Endothelial cell of umbilical vein (primary cell): Measurements from ENCODE around the gene NFIA. TPM values are rescaled to one million over a fixed set of nuclear protein-coding genes. Genes with fewer than 3 reads are reported as not detected.

Source experiments
- BruUV-seq: library from RNA; stranded (reverse); fragments of 400-500 nt; replicated peaks from 2 replicates; lab custom pipeline; 2021; lab: Mats Ljungman, UMichigan
- CTCF ChIA-PET: fragments of 300-600, 350-600 bp; sonication (Branson Sonifier 250); formaldehyde crosslinking; loops from one replicate; lab custom pipeline; 2021; ENCODE audit warnings: antibody characterized with exemption, inconsistent platforms; lab: Charles Lee
- POLR2A ChIA-PET: fragments of 300-600, 350-600 bp; sonication (Branson Sonifier 250); formaldehyde crosslinking; loops from one replicate; lab custom pipeline; 2021; ENCODE audit warnings: antibody characterized with exemption, inconsistent platforms; lab: Charles Lee
- DNase-seq: peaks from one replicate; pipeline ENCODE4 v3.0.0-alpha.2; 2011; ENCODE audit warnings: low read depth, low spot score
- FAIRE-seq: peaks from 2 replicates; lab custom pipeline; 2011; peaks lifted over from hg19 to GRCh38; lab: Jason Lieb, UNC
- H2AFZ ChIP-seq: 2 replicates; pipeline ENCODE4 v1.6.0; 2012; ENCODE audit warnings: low read depth, low read length, control low read depth, inconsistent platforms
- H3K27ac ChIP-seq: 2 replicates; pipeline ENCODE4 v1.5.1; 2011; ENCODE audit warnings: low read depth, mild to moderate bottlenecking, control low read depth, low read length, moderate library complexity; ENCODE audit not compliant: insufficient read depth
- H3K27me3 ChIP-seq, 2 experiments: 2 replicates each; pipeline versions ENCODE4 v1.6.0 to v1.6.1; 2011; ENCODE audit warnings: low read length in 2 of 2, mixed read lengths in 1 of 2; ENCODE audit not compliant: control insufficient read depth in 2 of 2, insufficient read depth in 2 of 2
- H3K36me3 ChIP-seq, 2 experiments: 2 replicates in 1 of 2; 3 replicates in 1 of 2; pipeline ENCODE4 v1.5.1; 2011; ENCODE audit warnings: low read length in 2 of 2, mild to moderate bottlenecking in 1 of 2, moderate library complexity in 1 of 2; ENCODE audit not compliant: control insufficient read depth in 2 of 2, insufficient read depth in 2 of 2; ENCODE audit errors: extremely low read depth in 1 of 2
- H3K4me1 ChIP-seq: 3 replicates; pipeline ENCODE4 v1.5.1; 2011; ENCODE audit warnings: mild to moderate bottlenecking, low read length; ENCODE audit not compliant: control insufficient read depth, insufficient read depth; ENCODE audit errors: extremely low read depth
- H3K4me2 ChIP-seq: 2 replicates; pipeline ENCODE4 v1.6.1; 2011; ENCODE audit warnings: low read length, control low read depth, mixed read lengths; ENCODE audit not compliant: insufficient read depth
- H3K4me3 ChIP-seq, 3 experiments: fragments of 200-600 bp in 1 of 3; sonication (generic), shearing (Covaris generic) in 1 of 3; replicated peaks in 1 of 3; 2 replicates each; pipeline ENCODE4 v1.5.1; 2011 to 2016; ENCODE audit warnings: control low read depth in 3 of 3, low read length in 3 of 3, mild to moderate bottlenecking in 2 of 3, inconsistent platforms in 1 of 3, low read depth in 1 of 3, moderate library complexity in 1 of 3; ENCODE audit not compliant: insufficient read depth in 1 of 3
- H3K79me2 ChIP-seq: 2 replicates; pipeline ENCODE4 v1.6.0; 2012; ENCODE audit warnings: low read length, inconsistent platforms; ENCODE audit not compliant: control insufficient read depth, insufficient read depth
- H3K9ac ChIP-seq: replicated peaks from 2 replicates; pipeline ENCODE3; 2011; ENCODE audit warnings: low read length, control low read depth; ENCODE audit not compliant: insufficient read depth; ENCODE audit errors: extremely low read depth
- H3K9me1 ChIP-seq: replicated peaks from 3 replicates; pipeline ENCODE4 v1.6.0; 2011; ENCODE audit warnings: mild to moderate bottlenecking, low read length; ENCODE audit not compliant: control insufficient read depth, insufficient read depth; ENCODE audit errors: extremely low read depth
- H3K9me3 ChIP-seq: replicated peaks from 2 replicates; pipeline ENCODE4 v1.5.1; 2012; ENCODE audit warnings: low read length, inconsistent platforms; ENCODE audit not compliant: control insufficient read depth, insufficient read depth
- H4K20me1 ChIP-seq: replicated peaks from 2 replicates; pipeline ENCODE3; 2011; ENCODE audit warnings: mild to moderate bottlenecking, low read length; ENCODE audit not compliant: control insufficient read depth, insufficient read depth; ENCODE audit errors: extremely low read depth
- FOS ChIP-seq: IDR thresholded peaks from 2 replicates; pipeline ENCODE4 v1.6.1; 2011; ENCODE audit warnings: mild to moderate bottlenecking, low read length, moderate library complexity, borderline replicate concordance; ENCODE audit not compliant: insufficient read depth
- GATA2 ChIP-seq: IDR thresholded peaks from 2 replicates; pipeline ENCODE4 v1.7.0; 2011; ENCODE audit warnings: low read depth, mild to moderate bottlenecking, moderate library complexity, mixed read lengths, low read length; ENCODE audit not compliant: insufficient read length, insufficient read depth
- JUN ChIP-seq: IDR thresholded peaks from 2 replicates; pipeline ENCODE4 v1.6.1; 2011; ENCODE audit warnings: borderline replicate concordance, low read depth; ENCODE audit not compliant: insufficient read length, insufficient read depth
- POLR2AphosphoS5 ChIP-seq: IDR thresholded peaks from 2 replicates; pipeline ENCODE4 v1.6.1; 2012; ENCODE audit warnings: low read depth, mild to moderate bottlenecking, control low read depth, low read length, moderate library complexity; ENCODE audit not compliant: insufficient read depth
- dilution Hi-C: fragments of 300-500 bp; cut with MboI; formaldehyde crosslinking; loops from one replicate; pipeline ENCODE4 v1.15.0; 2019; ENCODE audit warnings: low sequenced_read_pairs; ENCODE audit not compliant: extremely low pct_ligation_motif_present
- intact Hi-C: fragments of 100-400 bp; cut with micrococcal nuclease; formaldehyde crosslinking; loops from one replicate; pipeline ENCODE4 v1.10.0; 2022
- polyA plus RNA-seq, 4 experiments: library from polyadenylated mRNA; depleted of rRNA in 3 of 4; stranded (reverse) in 3 of 4; unstranded in 1 of 4; fragments of >200 nt; gene quantifications; 2 replicates each; pipeline versions ENCODE4 v1.2.1 to v1.2.3, GENCODE V29; 2011 to 2012; ENCODE audit warnings: missing spikeins in 1 of 4
- total RNA-seq: library from RNA; stranded (reverse); gene quantifications from 2 replicates; pipeline ENCODE4 v1.2.3, GENCODE V29; 2021
- TF ChIP-seq, protein P1 (sequence below), 2 donors: IDR thresholded peaks; 1 replicate in 1 of 2; 2 replicates in 1 of 2; pipeline ENCODE4 v1.5.1; 2011; ENCODE audit warnings: low read length in 2 of 2, mild to moderate bottlenecking in 2 of 2, moderate library complexity in 2 of 2, control low read depth in 1 of 2, inconsistent platforms in 1 of 2, low read depth in 1 of 2; ENCODE audit not compliant: insufficient read depth in 1 of 2; ENCODE audit errors: extremely low read depth in 1 of 2

NFIA gene
- total and polyA plus RNA-seq, 2 donors (not counting 3 experiments of a cell fraction or from before 2014, with no cell fraction given), result 25.5 to 47.0 TPM

DNA sequence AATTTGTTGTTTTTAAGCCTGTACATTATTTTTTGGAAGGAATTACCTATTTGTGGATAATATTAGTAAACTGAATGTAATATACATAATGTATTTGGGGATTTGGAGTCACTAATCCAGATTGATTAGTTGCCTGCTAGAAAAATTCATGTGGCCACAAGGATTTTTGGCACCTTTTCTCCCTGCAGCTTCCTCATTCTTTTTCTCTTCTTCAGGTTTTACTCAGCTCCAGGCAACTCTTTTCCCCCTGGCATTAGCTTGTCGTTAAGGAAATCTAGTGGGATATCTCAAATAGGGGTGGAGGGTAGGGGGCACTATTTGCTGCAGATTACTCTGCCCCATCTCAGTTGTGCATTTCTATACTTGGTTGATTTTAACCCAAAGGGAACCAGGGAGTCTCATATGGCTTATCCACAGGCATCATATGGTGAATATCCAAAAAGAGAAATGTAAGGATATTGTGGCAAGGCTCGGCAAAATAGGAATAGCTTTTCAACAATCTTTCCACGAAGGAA, 203.1 kb downstream of the NFIA start:
- intact Hi-C loops, result loop anchor here (5.0 kb wide), 2 partner anchors 153 to 323 kb away; no protein-coding TSS in a partner anchor
- Histone ChIP-seq H3K4me1 (peaks cover 29% of the 10 kb centered on the region), H3K4me2 (no peak overlapping the region), H3K4me3 (no peak overlapping the region), H3K79me2 (no peaks in the 10 kb centered on the region), H3K9me1 (no peaks in the 10 kb centered on the region), H2AFZ (no peak overlapping the region), H3K36me3 (no peaks in the 10 kb centered on the region), H3K9me3 (no peaks in the 10 kb centered on the region), H4K20me1 (no peaks in the 10 kb centered on the region), H3K27ac (no peak overlapping the region), H3K9ac (no peak overlapping the region), H3K27me3 (no peaks in the 10 kb centered on the region)
- no peak for DNase-seq
- dilution Hi-C loops, result no loop called here
- BruUV-seq, result no TSS peak
- TF ChIP-seq POLR2AphosphoS5 (no peak), GATA2 (no peak), FOS (no peak), JUN (no peak)
- TF ChIP-seq, protein P1, sequence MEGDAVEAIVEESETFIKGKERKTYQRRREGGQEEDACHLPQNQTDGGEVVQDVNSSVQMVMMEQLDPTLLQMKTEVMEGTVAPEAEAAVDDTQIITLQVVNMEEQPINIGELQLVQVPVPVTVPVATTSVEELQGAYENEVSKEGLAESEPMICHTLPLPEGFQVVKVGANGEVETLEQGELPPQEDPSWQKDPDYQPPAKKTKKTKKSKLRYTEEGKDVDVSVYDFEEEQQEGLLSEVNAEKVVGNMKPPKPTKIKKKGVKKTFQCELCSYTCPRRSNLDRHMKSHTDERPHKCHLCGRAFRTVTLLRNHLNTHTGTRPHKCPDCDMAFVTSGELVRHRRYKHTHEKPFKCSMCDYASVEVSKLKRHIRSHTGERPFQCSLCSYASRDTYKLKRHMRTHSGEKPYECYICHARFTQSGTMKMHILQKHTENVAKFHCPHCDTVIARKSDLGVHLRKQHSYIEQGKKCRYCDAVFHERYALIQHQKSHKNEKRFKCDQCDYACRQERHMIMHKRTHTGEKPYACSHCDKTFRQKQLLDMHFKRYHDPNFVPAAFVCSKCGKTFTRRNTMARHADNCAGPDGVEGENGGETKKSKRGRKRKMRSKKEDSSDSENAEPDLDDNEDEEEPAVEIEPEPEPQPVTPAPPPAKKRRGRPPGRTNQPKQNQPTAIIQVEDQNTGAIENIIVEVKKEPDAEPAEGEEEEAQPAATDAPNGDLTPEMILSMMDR (IDR thresholded peaks at IDR 0.05; ENCODE audit: extremely low read depth in 1 of 2, insufficient read depth in 1 of 2, low read depth in 1 of 2, low read length in 2 of 2), result no peak
- CTCF ChIA-PET, result interaction anchor here (1.5 to 1.7 kb wide), 2 partner anchors 14 to 21 kb away, joined by 3 to 8 read pairs; no protein-coding TSS in a partner anchor
- no peak for FAIRE-seq
- POLR2A ChIA-PET, result no interaction called here
